Measurements from ENCODE around the gene RLN3. TPM values are rescaled to one million over a fixed set of nuclear protein-coding genes. Genes with fewer than 3 reads are reported as not detected.
A peak's percentile ranks its signal among the peaks of the same experiment; 100 is the strongest.

Gene RLN3
- total RNA-seq, 4 donors from 2014 or later: not detected

GRCh38 chr19:14003251-14004055, 24.5 kb upstream of the RLN3 start:
- Histone ChIP-seq H3K9me3 (peaks cover 0 to 6% (median 0%) of the 10 kb centered on the region in 4 donors), H3K4me1 (peaks cover 23 to 41% (median 38%) of the 10 kb centered on the region in 4 donors), H3K27me3 (no peaks in the 10 kb centered on the region), H3K27ac (replicated peaks in 1 of 4) (peak overlapping the region; percentile 97 to 100 (median 99)), H3K36me3 (no peaks in the 10 kb centered on the region), H3K4me3 (no peak overlapping the region)
- 46% methylated on average over 10 of the region's 10 CpGs for WGBS
- no peak for DNase-seq (ENCODE audit: extremely low spot score)
- intact Hi-C loops (cut with DNase I): loop anchor here (5.0 kb wide), 1 partner anchor 51 kb away; the partner anchor contains the start of gene DCAF15
- TF ChIP-seq CTCF (IDR thresholded peaks at IDR 0.05) (no peak), EP300 (IDR thresholded peaks at IDR 0.05) (no peak), POLR2AphosphoS5 (IDR thresholded peaks at IDR 0.05) (no peak), POLR2A (IDR thresholded peaks at IDR 0.05; ENCODE audit: low read depth) (no peak)

DNA sequence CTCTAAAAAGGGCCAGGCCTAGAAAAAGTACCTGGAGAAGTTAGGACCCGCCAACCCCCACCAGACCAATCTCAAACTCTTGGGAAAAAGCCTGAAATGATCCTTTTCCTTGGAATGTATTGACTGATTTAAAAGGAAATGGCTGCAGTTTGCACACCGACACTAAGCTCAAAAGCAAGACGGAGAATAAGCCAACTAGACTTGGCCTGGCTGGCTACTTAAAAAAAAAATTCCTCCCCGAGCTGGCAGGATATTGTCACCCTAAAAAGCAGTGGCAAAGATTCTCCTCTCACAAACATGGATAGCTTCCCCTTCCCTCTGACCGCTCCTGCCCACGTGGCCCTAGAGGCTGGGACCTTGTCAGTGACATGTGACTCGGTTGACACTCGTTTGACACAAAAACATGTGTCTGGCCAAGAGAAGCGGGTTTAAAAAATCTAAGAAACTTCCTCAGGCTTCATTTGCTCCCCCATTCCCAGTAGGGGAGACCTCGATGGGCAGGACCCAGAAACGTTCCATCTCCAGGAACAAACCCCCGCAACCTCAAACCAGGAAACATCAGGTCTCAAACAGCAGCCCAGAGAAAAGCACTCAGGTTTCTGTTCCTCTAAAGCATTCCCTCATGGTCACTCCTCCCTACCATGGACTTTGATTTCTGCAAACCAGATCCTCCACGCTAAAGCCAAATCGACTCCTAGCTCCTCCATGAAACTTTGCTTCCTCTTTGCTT, 23.2 kb upstream of the RLN3 start:
- H3K4me1 ChIP-seq: peaks cover 23 to 41% (median 38%) of the 10 kb centered on the region in 4 donors
- no peak for DNase-seq (ENCODE audit: extremely low spot score)

GRCh38 chr19:14005349-14006084, 22.4 kb upstream of the RLN3 start:
- H3K4me3 ChIP-seq: peak overlapping the region; percentile 78 to 98 (median 86)

More for the DNA sequence above, 23.2 kb upstream of the RLN3 start:
- H3K36me3 ChIP-seq: no peaks in the 10 kb centered on the region
- TF ChIP-seq POLR2AphosphoS5 (IDR thresholded peaks at IDR 0.05): peak in 1 of 2 donors; percentile 71
- no peak for TF ChIP-seq EP300 (IDR thresholded peaks at IDR 0.05)
- H3K27ac ChIP-seq (replicated peaks in 1 of 4): peak overlapping the region; percentile 97 to 100 (median 99)
- no peaks in the 10 kb centered on the region for H3K9me3 ChIP-seq
- intact Hi-C loops (cut with DNase I): loop anchor here (5.0 kb wide), 1 partner anchor 52 kb away; the partner anchor contains the start of gene DCAF15
- 26% methylated on average over 14 of the region's 14 CpGs for WGBS
- no peaks in the 10 kb centered on the region for H3K27me3 ChIP-seq
- peak overlapping the region; percentile 78 to 98 (median 86) for H3K4me3 ChIP-seq

DNA sequence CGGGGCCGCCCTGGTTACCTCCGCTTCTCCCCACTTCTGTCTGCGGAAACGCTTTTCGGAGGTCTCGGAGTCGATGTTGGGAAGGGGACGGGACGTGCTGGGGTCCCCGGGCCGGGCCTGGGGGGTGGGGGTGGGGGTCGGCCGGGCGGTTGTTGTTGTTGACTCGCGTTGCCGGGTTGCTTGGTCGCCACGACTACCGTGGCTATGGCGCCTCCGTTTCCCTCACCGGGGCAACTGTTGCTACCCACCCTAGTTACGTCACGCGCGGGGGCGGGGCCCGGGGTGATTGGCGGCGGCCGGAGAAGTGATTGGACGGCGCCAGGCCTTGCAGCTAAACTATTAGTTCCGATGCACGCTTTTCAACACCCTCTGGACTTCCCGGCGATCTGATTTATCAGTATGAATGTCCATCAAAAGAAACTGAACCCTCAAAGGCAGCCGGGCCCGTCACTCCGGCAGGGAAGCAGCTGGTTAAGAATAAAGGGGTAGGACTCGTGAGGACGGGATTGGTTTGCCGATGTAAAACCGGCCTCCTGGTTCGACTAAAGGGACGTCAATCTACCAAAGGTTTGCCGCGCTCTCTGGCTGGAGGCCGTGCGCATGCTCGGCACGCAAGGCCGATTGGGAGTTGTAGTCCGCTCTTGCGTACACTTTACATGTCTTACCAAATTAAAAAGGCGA, 21.7 kb upstream of the RLN3 start, which contains the start of gene RFX1:
RFX1 (minus strand) TSS at position 236 of the 681 bp plus-strand sequence. CDS start 12,477 bp downstream, outside the sequence.
- TF ChIP-seq POLR2AphosphoS5 (IDR thresholded peaks at IDR 0.05) (peak in 1 of 2 donors; percentile 75), POLR2A (IDR thresholded peaks at IDR 0.05; ENCODE audit: low read depth) (no peak), EP300 (IDR thresholded peaks at IDR 0.05) (no peak), CTCF (IDR thresholded peaks at IDR 0.05) (peak in 1 of 3 experiments; percentile 44)
- Histone ChIP-seq H3K36me3 (no peaks in the 10 kb centered on the region), H3K4me1 (peaks cover 23 to 41% (median 38%) of the 10 kb centered on the region in 4 donors), H3K27ac (replicated peaks in 1 of 4) (peak within 1 kb of the TSS; percentile 97 to 100 (median 99)), H3K9me3 (no peaks in the 10 kb centered on the region), H3K27me3 (no peaks in the 10 kb centered on the region), H3K4me3 (peak within 1 kb of the TSS; percentile 78 to 98 (median 86))
- WGBS: 0% methylated on average over 18 of the region's 58 CpGs
- DNase-seq (ENCODE audit: extremely low spot score): peak; percentile 100
- intact Hi-C loops (cut with DNase I): loop anchor here (2.0 kb wide), 1 partner anchor 69 kb away; no protein-coding TSS in a partner anchor

More at GRCh38 chr19:14005349-14006084, 22.4 kb upstream of the RLN3 start:
- WGBS: 59% methylated on average over 5 of the region's 50 CpGs
- Histone ChIP-seq H3K36me3 (no peaks in the 10 kb centered on the region), H3K9me3 (no peaks in the 10 kb centered on the region), H3K27me3 (no peaks in the 10 kb centered on the region), H3K4me1 (peaks cover 23 to 41% (median 38%) of the 10 kb centered on the region in 4 donors), H3K27ac (replicated peaks in 1 of 4) (peak overlapping the region; percentile 97 to 100 (median 99))
- intact Hi-C loops (cut with DNase I): loop anchor here (2.0 kb wide), 1 partner anchor 69 kb away; no protein-coding TSS in a partner anchor
- TF ChIP-seq POLR2AphosphoS5 (IDR thresholded peaks at IDR 0.05) (peak in 1 of 2 donors; percentile 48), EP300 (IDR thresholded peaks at IDR 0.05) (no peak)
- peak; percentile 97 for DNase-seq (ENCODE audit: extremely low spot score)

Data from esophagus muscularis mucosa (tissue), 4 donors.